ENCODE data around the gene CD99L2. TPM values are rescaled to one million over a fixed set of nuclear protein-coding genes. Genes with fewer than 3 reads are reported as not detected.

Gene CD99L2
- total RNA-seq, 1 donor from 2014 or later: 23.8 TPM

DNA sequence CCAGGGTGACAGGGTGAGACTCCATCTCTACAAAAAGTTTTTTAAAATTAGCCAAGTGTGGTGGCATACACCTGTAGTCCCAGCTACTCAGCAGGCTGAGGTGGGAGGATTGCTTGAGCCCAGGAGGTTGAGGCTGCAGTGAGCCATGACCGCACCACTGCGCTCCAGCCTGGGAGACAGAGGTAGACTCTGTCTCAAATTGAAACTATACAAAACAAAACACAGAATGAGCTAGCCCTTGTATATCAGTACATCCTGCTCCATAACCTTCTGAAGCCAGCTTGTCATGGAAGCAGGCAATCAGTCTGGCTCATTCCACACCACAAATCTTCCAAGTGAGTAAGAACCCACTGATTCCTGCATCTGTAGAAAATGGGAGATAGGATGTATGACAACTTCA, 49.0 kb downstream of the CD99L2 start:
- Histone ChIP-seq H3K27me3 (no peaks in the 10 kb centered on the region), H3K36me3 (no peaks in the 10 kb centered on the region), H3K9me3 (no peaks in the 10 kb centered on the region), H3K4me1 (no peaks in the 10 kb centered on the region), H3K27ac (no peak overlapping the region), H3K4me3 (no peak overlapping the region)
- no peak for DNase-seq (ENCODE audit: extremely low spot score in 2 of 2)
- TF ChIP-seq POLR2A (IDR thresholded peaks at IDR 0.05): no peak
- TF ChIP-seq, protein P1, sequence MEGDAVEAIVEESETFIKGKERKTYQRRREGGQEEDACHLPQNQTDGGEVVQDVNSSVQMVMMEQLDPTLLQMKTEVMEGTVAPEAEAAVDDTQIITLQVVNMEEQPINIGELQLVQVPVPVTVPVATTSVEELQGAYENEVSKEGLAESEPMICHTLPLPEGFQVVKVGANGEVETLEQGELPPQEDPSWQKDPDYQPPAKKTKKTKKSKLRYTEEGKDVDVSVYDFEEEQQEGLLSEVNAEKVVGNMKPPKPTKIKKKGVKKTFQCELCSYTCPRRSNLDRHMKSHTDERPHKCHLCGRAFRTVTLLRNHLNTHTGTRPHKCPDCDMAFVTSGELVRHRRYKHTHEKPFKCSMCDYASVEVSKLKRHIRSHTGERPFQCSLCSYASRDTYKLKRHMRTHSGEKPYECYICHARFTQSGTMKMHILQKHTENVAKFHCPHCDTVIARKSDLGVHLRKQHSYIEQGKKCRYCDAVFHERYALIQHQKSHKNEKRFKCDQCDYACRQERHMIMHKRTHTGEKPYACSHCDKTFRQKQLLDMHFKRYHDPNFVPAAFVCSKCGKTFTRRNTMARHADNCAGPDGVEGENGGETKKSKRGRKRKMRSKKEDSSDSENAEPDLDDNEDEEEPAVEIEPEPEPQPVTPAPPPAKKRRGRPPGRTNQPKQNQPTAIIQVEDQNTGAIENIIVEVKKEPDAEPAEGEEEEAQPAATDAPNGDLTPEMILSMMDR (IDR thresholded peaks at IDR 0.05): no peak
- no peak for TF ChIP-seq POLR2AphosphoS5 (IDR thresholded peaks at IDR 0.05; ENCODE audit: insufficient read depth in 1 of 2, low read depth in 1 of 2)
- intact Hi-C loops (cut with DNase I): no loop called here

- H3K36me3 ChIP-seq: no peaks in the 10 kb centered on the region
- H3K27me3 ChIP-seq: no peaks in the 10 kb centered on the region
- DNase-seq (ENCODE audit: extremely low spot score in 2 of 2): no peak
- no peak overlapping the region for H3K27ac ChIP-seq
- no peak overlapping the region for H3K4me3 ChIP-seq
- no peaks in the 10 kb centered on the region for H3K9me3 ChIP-seq
- no peak for TF ChIP-seq POLR2A (IDR thresholded peaks at IDR 0.05)
- intact Hi-C loops (cut with DNase I): no loop called here
- no peaks in the 10 kb centered on the region for H3K4me1 ChIP-seq
Observed at GRCh38 chrX:150848914-150849365, 49.5 kb downstream of the CD99L2 start.

GRCh38 chrX:150847088-150847487, 51.4 kb downstream of the CD99L2 start:
- Histone ChIP-seq H3K4me3 (no peak overlapping the region), H3K27ac (no peak overlapping the region), H3K9me3 (no peaks in the 10 kb centered on the region), H3K36me3 (no peaks in the 10 kb centered on the region), H3K4me1 (no peaks in the 10 kb centered on the region), H3K27me3 (no peaks in the 10 kb centered on the region)
- intact Hi-C loops (cut with DNase I): no loop called here
- DNase-seq (ENCODE audit: extremely low spot score in 2 of 2): no peak
- TF ChIP-seq POLR2A (IDR thresholded peaks at IDR 0.05): no peak
- no peak for TF ChIP-seq POLR2AphosphoS5 (IDR thresholded peaks at IDR 0.05; ENCODE audit: insufficient read depth in 1 of 2, low read depth in 1 of 2)
- TF ChIP-seq, protein P1 (IDR thresholded peaks at IDR 0.05): no peak

DNA sequence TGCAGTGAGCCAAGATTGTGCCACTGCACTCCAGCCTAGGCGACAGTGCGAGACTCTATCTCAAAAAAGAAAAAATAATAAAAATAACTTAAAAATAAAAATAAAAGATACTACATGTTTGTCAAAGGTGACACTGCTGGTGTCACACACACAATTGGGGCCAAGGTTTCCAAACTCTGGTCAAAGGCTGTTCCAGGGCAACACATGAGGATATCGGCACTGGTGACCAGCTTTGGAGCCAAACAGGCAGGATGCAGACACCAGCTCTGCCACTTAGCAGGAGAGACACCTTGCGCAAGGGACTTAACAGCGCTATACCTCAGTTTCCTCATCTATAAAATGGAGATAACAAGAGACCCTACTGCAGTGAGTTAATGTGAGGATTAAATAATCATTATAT, 52.3 kb downstream of the CD99L2 start:
- no peak overlapping the region for H3K4me3 ChIP-seq
- no peaks in the 10 kb centered on the region for H3K4me1 ChIP-seq
- H3K27ac ChIP-seq: no peak overlapping the region
- TF ChIP-seq, protein P1 (IDR thresholded peaks at IDR 0.05): no peak
- TF ChIP-seq POLR2A (IDR thresholded peaks at IDR 0.05) (no peak), POLR2AphosphoS5 (IDR thresholded peaks at IDR 0.05; ENCODE audit: insufficient read depth in 1 of 2, low read depth in 1 of 2) (no peak)
- no peaks in the 10 kb centered on the region for H3K36me3 ChIP-seq
- no peaks in the 10 kb centered on the region for H3K27me3 ChIP-seq
- no peak for DNase-seq (ENCODE audit: extremely low spot score in 2 of 2)
- H3K9me3 ChIP-seq: no peaks in the 10 kb centered on the region
- intact Hi-C loops (cut with DNase I): no loop called here

- no peaks in the 10 kb centered on the region for H3K27me3 ChIP-seq
- intact Hi-C loops (cut with DNase I): no loop called here
- no peaks in the 10 kb centered on the region for H3K9me3 ChIP-seq
- no peak overlapping the region for H3K4me3 ChIP-seq
- no peak for DNase-seq (ENCODE audit: extremely low spot score in 2 of 2)
- H3K4me1 ChIP-seq: no peaks in the 10 kb centered on the region
- TF ChIP-seq POLR2AphosphoS5 (IDR thresholded peaks at IDR 0.05; ENCODE audit: insufficient read depth in 1 of 2, low read depth in 1 of 2) (no peak), POLR2A (IDR thresholded peaks at IDR 0.05) (no peak)
- TF ChIP-seq, protein P1 (IDR thresholded peaks at IDR 0.05): no peak
- H3K27ac ChIP-seq: no peak overlapping the region
- no peaks in the 10 kb centered on the region for H3K36me3 ChIP-seq
Observed at GRCh38 chrX:150845091-150845490, 53.4 kb downstream of the CD99L2 start.
